GM23338 (cell line): ENCODE measurements around the gene TRAF3. TPM values are rescaled to one million over a fixed set of nuclear protein-coding genes. Genes with fewer than 3 reads are reported as not detected.

ENCODE experiments used
- ATAC-seq: fragments of 200-7000 bp; cut with Tn5 transposase; 3 replicates; pipeline ENCODE4 v1.9.1; 2020
- DNase-seq: peaks from one replicate; pipeline ENCODE4 v3.0.0-alpha.2; 2015; ENCODE audit warnings: low spot score
- H2AFZ ChIP-seq: fragments of 200-600 bp; sonication (generic); 2 replicates; pipeline ENCODE4 v1.8.0; 2016; ENCODE audit warnings: antibody characterized with exemption, mild to moderate bottlenecking, moderate library complexity
- H3F3A ChIP-seq: fragments of 200-600 bp; sonication (generic); replicated peaks from 2 replicates; pipeline ENCODE4 v1.8.0; 2017; ENCODE audit warnings: antibody characterized with exemption, mixed run types, low read depth
- H3K27ac ChIP-seq: fragments of 200-600 bp; sonication (generic); 2 replicates; pipeline ENCODE4 v1.6.1; 2016; ENCODE audit warnings: low read depth
- H3K27me3 ChIP-seq: fragments of 200-600 bp; sonication (generic); 2 replicates; pipeline ENCODE4 v1.8.0; 2016; ENCODE audit warnings: mild to moderate bottlenecking, mixed run types, moderate library complexity; ENCODE audit not compliant: insufficient read depth
- H3K36me3 ChIP-seq: fragments of 200-600 bp; sonication (generic); 2 replicates; pipeline ENCODE4 v1.8.0; 2016; ENCODE audit warnings: mild to moderate bottlenecking; ENCODE audit not compliant: insufficient read depth
- H3K4me1 ChIP-seq: fragments of 200-600 bp; sonication (generic); 2 replicates; pipeline ENCODE4 v1.8.0; 2016; ENCODE audit warnings: mild to moderate bottlenecking, moderate library complexity; ENCODE audit not compliant: insufficient read depth
- H3K4me2 ChIP-seq: fragments of 200-600 bp; sonication (generic); 2 replicates; pipeline ENCODE4 v1.7.1; 2017; ENCODE audit warnings: mixed run types
- H3K4me3 ChIP-seq: fragments of 200-600 bp; sonication (generic); 2 replicates; pipeline ENCODE4 v1.6.1; 2016; ENCODE audit warnings: mixed run types
- H3K79me2 ChIP-seq: fragments of 200-600 bp; sonication (generic); replicated peaks from 2 replicates; pipeline ENCODE4 v1.8.0; 2017; ENCODE audit warnings: mild to moderate bottlenecking; ENCODE audit not compliant: insufficient read depth
- H3K9me2 ChIP-seq: fragments of 200-600 bp; sonication (generic); 2 replicates; pipeline ENCODE4 v1.8.0; 2017; ENCODE audit not compliant: insufficient read depth
- H4K20me1 ChIP-seq: fragments of 200-600 bp; sonication (generic); replicated peaks from 2 replicates; pipeline ENCODE4 v1.8.0; 2017; ENCODE audit warnings: mild to moderate bottlenecking; ENCODE audit not compliant: insufficient read depth
- H3K27ac Mint-ChIP-seq: 2 replicates; pipeline ENCODE4 v1.8.0; 2020; ENCODE audit warnings: inconsistent platforms, mild to moderate bottlenecking, moderate library complexity, mixed read lengths
- H3K27me3 Mint-ChIP-seq: 3 replicates; pipeline ENCODE4 v1.8.0; 2022; ENCODE audit warnings: low read depth, mild to moderate bottlenecking, moderate library complexity, mixed read lengths, inconsistent platforms; ENCODE audit not compliant: insufficient read depth, poor library complexity
- H3K36me3 Mint-ChIP-seq: 3 replicates; pipeline ENCODE4 v1.8.0; 2021; ENCODE audit warnings: low read depth, mild to moderate bottlenecking, inconsistent platforms, moderate library complexity, mixed read lengths
- H3K4me1 Mint-ChIP-seq: 3 replicates; pipeline ENCODE4 v1.8.0; 2020; ENCODE audit warnings: mild to moderate bottlenecking, inconsistent platforms, mixed read lengths
- H3K4me3 Mint-ChIP-seq: 3 replicates; pipeline ENCODE4 v1.8.0; 2021; ENCODE audit warnings: moderate library complexity, mild to moderate bottlenecking, inconsistent platforms, mixed read lengths
- H3K9me3 Mint-ChIP-seq: 3 replicates; pipeline ENCODE4 v1.8.0; 2020; ENCODE audit warnings: moderate library complexity, mild to moderate bottlenecking, inconsistent platforms, mixed read lengths
- CREB1 ChIP-seq: fragments of 250-450 bp; sonication (Bioruptor Pico); IDR thresholded peaks from 2 replicates; pipeline ENCODE4 v1.5.0; 2020; ENCODE audit warnings: low read depth, mild to moderate bottlenecking, moderate library complexity
- EZH2phosphoT487 ChIP-seq: fragments of 200-600 bp; sonication (generic); IDR thresholded peaks from one replicate; pipeline ENCODE4 v1.8.1; 2018; ENCODE audit warnings: antibody characterized with exemption; ENCODE audit not compliant: unreplicated experiment
- NANOG ChIP-seq: IDR thresholded peaks from 2 replicates; pipeline ENCODE4 v1.6.1; 2016; ENCODE audit warnings: antibody characterized with exemption, borderline replicate concordance
- POLR2AphosphoS5 ChIP-seq: IDR thresholded peaks from 2 replicates; pipeline ENCODE4 v1.6.1; 2016; ENCODE audit warnings: antibody characterized with exemption, low read depth
- STAT1 ChIP-seq: IDR thresholded peaks from one replicate; pipeline ENCODE4 v1.6.1; 2016; ENCODE audit warnings: antibody characterized with exemption; ENCODE audit not compliant: unreplicated experiment
- ZNF114 ChIP-seq: fragments of 250-450 bp; sonication (Bioruptor Pico); IDR thresholded peaks from 2 replicates; pipeline ENCODE4 v1.5.0; 2020; ENCODE audit warnings: mild to moderate bottlenecking, moderate library complexity
- ZNF331 ChIP-seq: fragments of 250-450 bp; sonication (Bioruptor Pico); IDR thresholded peaks from 2 replicates; pipeline ENCODE4 v1.5.0; 2020; ENCODE audit warnings: low read depth, mild to moderate bottlenecking, moderate library complexity
- ZNF462 ChIP-seq: fragments of 250-450 bp; sonication (Bioruptor Pico); IDR thresholded peaks from 2 replicates; pipeline ENCODE4 v1.5.0; 2020; ENCODE audit warnings: mild to moderate bottlenecking, moderate library complexity
- polyA plus RNA-seq: library from polyadenylated mRNA; unstranded; fragments of >200 nt; fragmentation: Nextera tagmentation; extraction: Ambion mirVana; gene quantifications from 2 replicates; pipeline ENCODE4 v1.2.1, GENCODE V29; 2016
- total RNA-seq: library from RNA; depleted of rRNA; stranded (reverse); fragments of >200 nt; shearing (Covaris generic); gene quantifications from 2 replicates; pipeline ENCODE4 v1.2.3, GENCODE V29; 2014
- TF ChIP-seq, protein P1 (sequence below): IDR thresholded peaks from one replicate; pipeline ENCODE4 v1.6.1; 2018; ENCODE audit warnings: antibody characterized with exemption; ENCODE audit not compliant: unreplicated experiment

Gene TRAF3
- total and polyA plus RNA-seq, 2 experiments from 2014 or later: 3.7 to 9.3 TPM

DNA sequence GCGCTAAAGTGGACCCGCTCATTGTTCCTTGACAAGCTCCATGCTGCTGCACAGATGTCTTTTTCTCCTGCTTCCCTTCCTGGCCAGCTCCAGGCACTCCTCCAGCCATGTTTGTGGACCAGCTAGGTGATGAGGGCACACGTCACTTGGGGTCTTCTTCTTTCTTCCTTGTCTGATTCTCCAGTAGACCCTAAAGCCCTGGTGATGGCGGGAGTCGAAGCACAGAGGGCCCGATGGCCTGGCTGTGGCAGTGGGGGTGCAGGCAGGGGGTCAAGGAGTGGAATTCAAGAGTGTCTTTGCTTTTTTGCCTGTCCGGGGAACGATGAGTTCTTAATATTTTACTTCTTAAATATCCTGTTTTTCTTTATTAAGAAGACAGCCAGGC lies 122.3 kb downstream of the TRAF3 start:
- no peaks in the 10 kb centered on the region for H3K27me3 ChIP-seq
- TF ChIP-seq CREB1 (no peak), ZNF331 (CRISPR knock-in tag) (no peak), POLR2AphosphoS5 (no peak), ZNF462 (CRISPR knock-in tag) (no peak), NANOG (no peak), STAT1 (no peak), EZH2phosphoT487 (no peak), ZNF114 (CRISPR knock-in tag) (no peak)
- TF ChIP-seq, protein P1, sequence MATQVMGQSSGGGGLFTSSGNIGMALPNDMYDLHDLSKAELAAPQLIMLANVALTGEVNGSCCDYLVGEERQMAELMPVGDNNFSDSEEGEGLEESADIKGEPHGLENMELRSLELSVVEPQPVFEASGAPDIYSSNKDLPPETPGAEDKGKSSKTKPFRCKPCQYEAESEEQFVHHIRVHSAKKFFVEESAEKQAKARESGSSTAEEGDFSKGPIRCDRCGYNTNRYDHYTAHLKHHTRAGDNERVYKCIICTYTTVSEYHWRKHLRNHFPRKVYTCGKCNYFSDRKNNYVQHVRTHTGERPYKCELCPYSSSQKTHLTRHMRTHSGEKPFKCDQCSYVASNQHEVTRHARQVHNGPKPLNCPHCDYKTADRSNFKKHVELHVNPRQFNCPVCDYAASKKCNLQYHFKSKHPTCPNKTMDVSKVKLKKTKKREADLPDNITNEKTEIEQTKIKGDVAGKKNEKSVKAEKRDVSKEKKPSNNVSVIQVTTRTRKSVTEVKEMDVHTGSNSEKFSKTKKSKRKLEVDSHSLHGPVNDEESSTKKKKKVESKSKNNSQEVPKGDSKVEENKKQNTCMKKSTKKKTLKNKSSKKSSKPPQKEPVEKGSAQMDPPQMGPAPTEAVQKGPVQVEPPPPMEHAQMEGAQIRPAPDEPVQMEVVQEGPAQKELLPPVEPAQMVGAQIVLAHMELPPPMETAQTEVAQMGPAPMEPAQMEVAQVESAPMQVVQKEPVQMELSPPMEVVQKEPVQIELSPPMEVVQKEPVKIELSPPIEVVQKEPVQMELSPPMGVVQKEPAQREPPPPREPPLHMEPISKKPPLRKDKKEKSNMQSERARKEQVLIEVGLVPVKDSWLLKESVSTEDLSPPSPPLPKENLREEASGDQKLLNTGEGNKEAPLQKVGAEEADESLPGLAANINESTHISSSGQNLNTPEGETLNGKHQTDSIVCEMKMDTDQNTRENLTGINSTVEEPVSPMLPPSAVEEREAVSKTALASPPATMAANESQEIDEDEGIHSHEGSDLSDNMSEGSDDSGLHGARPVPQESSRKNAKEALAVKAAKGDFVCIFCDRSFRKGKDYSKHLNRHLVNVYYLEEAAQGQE: no peak
- 0 out of 2 replicates have a peak, but pooled peaks cover 4% of the 10 kb centered on the region for H3F3A ChIP-seq
- peaks cover 4% of the 10 kb centered on the region for H3K27me3 Mint-ChIP-seq
- no peak overlapping the region for H3K27ac ChIP-seq
- peaks cover 7% of the 10 kb centered on the region for H3K36me3 Mint-ChIP-seq
- H3K4me3 ChIP-seq: no peak overlapping the region
- peaks cover 4% of the 10 kb centered on the region; the same call in 2 of the 3 replicates for H3K4me1 Mint-ChIP-seq
- no peaks in the 10 kb centered on the region for H4K20me1 ChIP-seq
- ATAC-seq (no peak), DNase-seq (no peak)
- H3K27ac Mint-ChIP-seq: no peak overlapping the region
- no peak overlapping the region for H3K4me3 Mint-ChIP-seq
- H3K9me2 ChIP-seq: no peaks in the 10 kb centered on the region
- no peaks in the 10 kb centered on the region for H3K4me1 ChIP-seq
- H3K36me3 ChIP-seq: no peaks in the 10 kb centered on the region
- H3K9me3 Mint-ChIP-seq: 0 out of 3 replicates have a peak, but pooled peaks cover 2% of the 10 kb centered on the region
- H3K79me2 ChIP-seq: no peaks in the 10 kb centered on the region
- H3K4me2 ChIP-seq: no peak overlapping the region
- H2AFZ ChIP-seq: no peak overlapping the region
